GM19452 (cell line): Measurements from ENCODE around the gene ACTRT2.

Experiments used
- ATAC-seq: cut with Tn5 transposase; IDR thresholded peaks from one replicate; pipeline ENCODE4 v1.9.1; 2021; ENCODE audit not compliant: unreplicated experiment

ACTRT2 gene

GRCh38 chr1:3017440-3018050 is 3.7 kb upstream of the ACTRT2 start:
- no peak for ATAC-seq

- ATAC-seq, result no peak
Measured at GRCh38 chr1:3018051-3018471, 3.2 kb upstream of the ACTRT2 start.

GRCh38 chr1:3018576-3018975 is 2.7 kb upstream of the ACTRT2 start:
- no peak for ATAC-seq

- no peak for ATAC-seq
Measured at GRCh38 chr1:3019007-3019515, 2.2 kb upstream of the ACTRT2 start.

- ATAC-seq, result no peak
Measured at GRCh38 chr1:3019516-3020051, 1.7 kb upstream of the ACTRT2 start.

- no peak for ATAC-seq
Measured at GRCh38 chr1:3020263-3020909, 881 bp upstream of the ACTRT2 start.

GRCh38 chr1:3021801-3022401 is 634 bp downstream of the ACTRT2 start:
- no peak for ATAC-seq

- no peak for ATAC-seq
Measured at GRCh38 chr1:3022511-3022973, 1.3 kb downstream of the ACTRT2 start.

- ATAC-seq, result no peak
Measured at GRCh38 chr1:3022976-3023375, 1.7 kb downstream of the ACTRT2 start.

- no peak for ATAC-seq
Measured at GRCh38 chr1:3024019-3024418, 2.8 kb downstream of the ACTRT2 start.

- ATAC-seq, result no peak
Measured at GRCh38 chr1:3024588-3024987, 3.3 kb downstream of the ACTRT2 start.

- no peak for ATAC-seq
Measured at GRCh38 chr1:3026124-3026523, 4.9 kb downstream of the ACTRT2 start.

- ATAC-seq, result no peak
Measured at GRCh38 chr1:3026581-3027391, 5.5 kb downstream of the ACTRT2 start.

- no peak for ATAC-seq
Measured at GRCh38 chr1:3027611-3028371, 6.5 kb downstream of the ACTRT2 start.

- ATAC-seq, result no peak
Measured at GRCh38 chr1:3028531-3029282, 7.4 kb downstream of the ACTRT2 start.

GRCh38 chr1:3029481-3029961 is 8.3 kb downstream of the ACTRT2 start:
- ATAC-seq, result no peak

- no peak for ATAC-seq
Measured at GRCh38 chr1:3029991-3030662, 8.9 kb downstream of the ACTRT2 start.

GRCh38 chr1:3030663-3031381 is 9.6 kb downstream of the ACTRT2 start:
- ATAC-seq, result no peak
